Measurements from ENCODE around the gene TADA2A. TPM values are rescaled to one million over a fixed set of nuclear protein-coding genes. Genes with fewer than 3 reads are reported as not detected.

TADA2A gene
- total RNA-seq, 4 donors from 2014 or later, result 6.7 to 8.9 (median 7.6) TPM

GRCh38 chr17:37466471-37466870 is 59.8 kb downstream of the TADA2A start:
- TF ChIP-seq CTCF (IDR thresholded peaks at IDR 0.05), result no peak
- no peak for TF ChIP-seq POLR2A (IDR thresholded peaks at IDR 0.05)
- intact Hi-C loops (cut with DNase I), result no loop called here
- Histone ChIP-seq H3K36me3 (peaks cover 5 to 85% (median 27%) of the 10 kb centered on the region in 3 donors), H3K27me3 (no peaks in the 10 kb centered on the region), H3K4me3 (no peak overlapping the region), H3K27ac (peak overlapping the region; percentile 42 to 69 (median 66)), H3K4me1 (peaks cover 0 to 26% (median 0%) of the 10 kb centered on the region in 3 donors), H3K9me3 (no peaks in the 10 kb centered on the region)
- 40 to 50% methylated on average over 1 of the region's 1 CpG for WGBS, 2 donors
- DNase-seq, result no peak

GRCh38 chr17:37470181-37470580 is 63.5 kb downstream of the TADA2A start:
- no peak for DNase-seq
- 80 to 87% methylated on average over 5 to 7 of the region's 7 CpGs for WGBS, 2 donors
- Histone ChIP-seq H3K9me3 (no peaks in the 10 kb centered on the region), H3K27ac (no peak overlapping the region), H3K4me1 (peaks cover 0 to 19% (median 0%) of the 10 kb centered on the region in 3 donors), H3K4me3 (no peak overlapping the region), H3K36me3 (peaks cover 5 to 100% (median 44%) of the 10 kb centered on the region in 3 donors), H3K27me3 (no peaks in the 10 kb centered on the region)
- TF ChIP-seq CTCF (IDR thresholded peaks at IDR 0.05), result no peak
- no peak for TF ChIP-seq POLR2A (IDR thresholded peaks at IDR 0.05)
- intact Hi-C loops (cut with DNase I), result no loop called here

GRCh38 chr17:37475731-37476420 is 69.2 kb downstream of the TADA2A start:
- Histone ChIP-seq H3K27ac (peak overlapping the region; percentile 45 to 72 (median 64)), H3K4me3 (no peak overlapping the region), H3K9me3 (no peaks in the 10 kb centered on the region), H3K4me1 (peaks cover 0 to 40% (median 18%) of the 10 kb centered on the region in 3 donors), H3K27me3 (no peaks in the 10 kb centered on the region), H3K36me3 (peaks cover 0 to 83% (median 23%) of the 10 kb centered on the region in 3 donors)
- WGBS, 2 donors, result 71% methylated on average over 1 of the region's 1 CpG; no CpG with 5 or more reads in 1 of the 2 donors
- no peak for TF ChIP-seq POLR2A (IDR thresholded peaks at IDR 0.05)
- no peak for TF ChIP-seq CTCF (IDR thresholded peaks at IDR 0.05)
- intact Hi-C loops (cut with DNase I), result no loop called here
- DNase-seq, result no peak

GRCh38 chr17:37476431-37477120 is 69.9 kb downstream of the TADA2A start:
- Histone ChIP-seq H3K4me3 (no peak overlapping the region), H3K36me3 (peaks cover 0 to 76% (median 16%) of the 10 kb centered on the region in 3 donors), H3K27ac (peak overlapping the region; percentile 45 to 72 (median 64)), H3K4me1 (peaks cover 0 to 47% (median 21%) of the 10 kb centered on the region in 3 donors), H3K27me3 (no peaks in the 10 kb centered on the region), H3K9me3 (no peaks in the 10 kb centered on the region)
- 22 to 66% methylated on average over 4 of the region's 4 CpGs for WGBS, 2 donors
- intact Hi-C loops (cut with DNase I), result no loop called here
- no peak for DNase-seq
- TF ChIP-seq CTCF (IDR thresholded peaks at IDR 0.05), result no peak
- no peak for TF ChIP-seq POLR2A (IDR thresholded peaks at IDR 0.05)

GRCh38 chr17:37478187-37478586 is 71.5 kb downstream of the TADA2A start:
- H3K4me3 ChIP-seq, result no peak overlapping the region
- WGBS, 2 donors, result 20 to 22% methylated on average over 2 of the region's 2 CpGs
- peaks cover 0 to 60% (median 14%) of the 10 kb centered on the region in 3 donors for H3K36me3 ChIP-seq
- intact Hi-C loops (cut with DNase I), result no loop called here
- H3K4me1 ChIP-seq, result peaks cover 0 to 58% (median 23%) of the 10 kb centered on the region in 3 donors
- DNase-seq, result no peak
- no peaks in the 10 kb centered on the region for H3K27me3 ChIP-seq
- no peaks in the 10 kb centered on the region for H3K9me3 ChIP-seq
- H3K27ac ChIP-seq, result peak overlapping the region in 3 of 4 donors; percentile 7 to 57 (median 27)
- TF ChIP-seq POLR2A (IDR thresholded peaks at IDR 0.05) (no peak), CTCF (IDR thresholded peaks at IDR 0.05) (no peak)
